Hypothalamus (tissue), 51 donors: ENCODE results near the gene OR2H1.

Experiments
- DNase-seq, 51 donors: peaks; one replicate each; lab custom pipeline; 2025; lab: John Stamatoyannopoulos, UW

Gene OR2H1

GRCh38 chr6:29479560-29479959 lies 22.6 kb downstream of the OR2H1 start:
- DNase-seq = no peak

DNA sequence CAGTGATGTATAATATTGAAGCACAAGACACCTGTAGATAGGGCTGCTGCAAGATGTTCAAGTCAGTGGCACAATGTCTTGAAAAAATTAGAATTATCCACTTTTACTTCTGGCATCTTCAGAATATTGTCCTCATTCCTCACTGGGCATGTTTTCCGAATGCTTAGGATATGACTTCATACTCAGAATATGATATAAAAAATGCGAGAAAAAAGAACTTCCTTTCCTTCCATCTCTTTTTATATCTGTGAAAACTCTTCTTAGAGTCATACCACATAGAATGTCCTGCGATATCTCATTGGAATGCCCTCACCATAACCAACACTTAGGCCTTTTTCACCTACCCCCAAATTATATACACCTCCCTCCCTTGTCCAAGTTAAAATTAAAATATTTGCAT lies 26.2 kb downstream of the OR2H1 start:
- no peak for DNase-seq

GRCh38 chr6:29483735-29484134 lies 26.8 kb downstream of the OR2H1 start:
- no peak for DNase-seq

GRCh38 chr6:29486577-29486976 lies 29.6 kb downstream of the OR2H1 start:
- no peak for DNase-seq

GRCh38 chr6:29487131-29487530 lies 30.2 kb downstream of the OR2H1 start:
- no peak for DNase-seq

- DNase-seq = no peak
These were observed 30.7 kb downstream of the OR2H1 start, which contains the start of gene MAS1L for GRCh38 chr6:29487660-29488059. Gene MAS1L, minus strand, starts transcription at chr6:29487956. Its CDS starts 54 bp downstream, at chr6:29487902.

DNA sequence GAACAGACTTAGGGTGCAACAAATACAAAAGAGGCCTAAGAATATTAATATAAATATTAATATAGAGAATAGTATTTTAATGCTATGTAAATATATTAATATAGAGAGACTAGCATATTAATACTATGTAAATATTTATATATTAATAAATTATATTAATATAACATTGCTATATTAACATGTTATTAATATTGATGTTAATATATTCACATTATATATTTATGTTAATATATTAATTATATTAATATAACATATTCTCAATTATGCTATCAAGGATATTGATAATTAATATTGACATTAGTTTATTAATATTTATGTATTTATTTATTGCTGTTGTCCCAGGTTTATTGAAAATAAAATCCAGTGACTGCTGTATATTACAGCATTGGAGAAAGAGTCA lies 31.9 kb downstream of the OR2H1 start:
- DNase-seq = no peak

DNA sequence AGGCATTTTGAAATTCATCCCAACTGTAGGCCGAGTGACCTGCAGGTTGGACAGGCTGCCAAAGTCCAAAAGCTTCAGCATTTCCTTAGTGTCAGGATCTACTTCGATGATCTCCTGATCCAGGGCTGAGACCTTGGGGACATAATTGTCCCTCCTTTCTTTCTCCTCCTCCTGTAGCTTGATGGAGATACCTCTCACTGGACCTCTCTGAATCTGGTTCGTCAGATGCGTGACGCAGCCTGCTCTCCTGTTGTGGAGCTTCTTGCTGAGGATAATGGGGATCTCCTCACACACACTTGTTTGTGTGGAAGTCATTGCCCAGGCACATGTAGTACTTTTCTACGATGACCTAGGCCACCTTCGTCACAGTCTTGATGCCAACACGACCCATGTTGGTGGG lies 32.3 kb downstream of the OR2H1 start:
- no peak for DNase-seq

- no peak for DNase-seq
These were observed 33.1 kb downstream of the OR2H1 start for GRCh38 chr6:29490055-29490454.

- DNase-seq = no peak
These were observed 33.6 kb downstream of the OR2H1 start for GRCh38 chr6:29490552-29490951.

DNA sequence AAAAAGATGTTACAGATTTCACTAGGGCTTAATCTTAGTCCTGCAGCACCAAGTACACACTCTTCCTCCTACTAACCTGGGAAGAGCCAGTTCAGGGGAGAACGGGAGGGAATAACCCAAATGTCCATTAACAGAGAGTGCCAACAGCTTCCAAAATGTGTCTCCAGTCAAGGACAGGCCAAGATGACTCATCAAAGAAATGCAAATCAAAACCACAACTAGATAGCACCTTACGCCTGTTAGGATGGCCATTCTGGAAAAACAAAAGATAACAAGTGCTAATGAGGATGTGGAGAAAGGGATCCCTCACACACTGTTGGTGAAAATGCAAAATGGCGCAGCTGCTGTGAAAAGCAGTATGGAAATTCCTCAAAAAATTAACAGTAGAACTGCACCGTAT lies 34.6 kb downstream of the OR2H1 start:
- DNase-seq = no peak

GRCh38 chr6:29493261-29493660 lies 36.3 kb downstream of the OR2H1 start:
- DNase-seq = no peak

- no peak for DNase-seq
These were observed 37.2 kb downstream of the OR2H1 start for GRCh38 chr6:29494131-29494530.

DNA sequence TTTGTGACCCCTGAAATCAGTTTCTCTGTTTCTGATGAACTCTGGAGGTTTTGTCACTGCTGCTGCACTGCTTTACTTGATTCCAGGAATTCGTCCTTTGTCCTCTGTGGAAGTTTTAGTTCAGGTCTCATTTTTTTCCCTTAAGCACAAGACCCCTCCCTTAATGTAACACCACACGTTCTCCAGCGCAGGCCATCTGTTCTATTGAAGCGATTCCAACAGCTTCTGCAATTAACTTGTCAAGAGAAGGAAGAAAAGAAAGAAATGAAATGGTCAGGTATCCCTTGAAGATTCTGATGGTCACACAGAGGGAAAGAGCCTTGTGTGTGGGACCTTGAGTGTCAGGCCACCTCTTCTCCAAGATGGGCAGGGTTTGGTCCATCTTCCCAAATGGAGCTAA lies 38.6 kb downstream of the OR2H1 start:
- DNase-seq = no peak

DNA sequence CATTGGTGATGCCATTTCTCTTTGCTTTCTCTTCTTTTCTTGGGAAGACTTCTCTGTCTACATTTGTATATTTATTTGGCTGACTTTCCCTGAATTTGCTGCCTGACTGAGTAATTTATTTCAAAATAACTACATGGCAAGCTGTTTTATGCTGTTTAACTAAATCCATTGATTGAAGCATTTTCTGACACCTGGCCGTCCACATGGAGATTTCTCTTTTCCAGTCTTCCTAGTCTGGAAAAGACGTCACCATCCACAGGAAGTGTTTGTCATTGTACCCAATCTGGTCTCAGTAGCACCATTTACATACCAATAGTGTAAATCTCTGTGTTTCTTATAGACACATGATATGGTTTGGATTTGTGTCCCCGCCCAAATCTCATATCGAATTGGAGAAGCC lies 40.0 kb downstream of the OR2H1 start:
- no peak for DNase-seq

DNA sequence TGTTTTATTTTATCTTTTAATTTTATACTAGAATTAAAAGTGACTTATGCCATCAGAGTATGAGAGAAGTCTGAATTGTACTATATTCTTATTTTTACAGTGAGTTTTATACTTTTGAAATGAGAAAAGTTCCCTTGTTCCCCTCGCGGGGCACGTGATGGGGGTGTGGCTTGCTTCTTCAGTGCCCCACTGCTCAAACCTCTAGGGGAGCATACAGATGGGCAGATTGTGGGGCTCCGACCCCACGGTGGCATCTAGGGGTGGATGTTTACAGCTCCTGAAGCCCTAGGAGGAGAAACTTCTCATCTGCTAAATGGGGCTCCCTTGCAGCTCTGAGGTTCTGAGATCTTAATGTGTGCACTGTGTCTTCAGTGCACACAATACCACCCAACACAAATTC lies 42.7 kb downstream of the OR2H1 start:
- no peak for DNase-seq

DNA sequence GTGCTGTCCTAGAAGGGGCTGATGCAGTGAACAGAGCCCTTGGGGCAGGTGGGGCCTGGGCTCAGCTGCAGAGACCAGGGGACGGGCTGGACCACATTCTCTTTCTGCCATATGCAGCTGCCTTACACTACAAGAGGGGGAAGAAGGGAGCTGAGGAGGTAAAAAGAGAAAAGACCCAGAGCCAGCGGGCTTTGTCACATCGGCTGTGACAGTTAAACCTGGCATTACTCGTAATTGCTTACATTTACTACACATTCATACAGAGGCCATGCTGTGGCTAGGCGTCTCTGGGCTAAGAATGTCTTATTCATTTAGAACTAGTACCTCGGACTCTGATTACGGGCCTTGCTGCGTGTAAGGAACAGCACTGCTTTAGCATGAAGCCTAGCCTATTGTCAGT lies 43.6 kb downstream of the OR2H1 start:
- DNase-seq = no peak

DNA sequence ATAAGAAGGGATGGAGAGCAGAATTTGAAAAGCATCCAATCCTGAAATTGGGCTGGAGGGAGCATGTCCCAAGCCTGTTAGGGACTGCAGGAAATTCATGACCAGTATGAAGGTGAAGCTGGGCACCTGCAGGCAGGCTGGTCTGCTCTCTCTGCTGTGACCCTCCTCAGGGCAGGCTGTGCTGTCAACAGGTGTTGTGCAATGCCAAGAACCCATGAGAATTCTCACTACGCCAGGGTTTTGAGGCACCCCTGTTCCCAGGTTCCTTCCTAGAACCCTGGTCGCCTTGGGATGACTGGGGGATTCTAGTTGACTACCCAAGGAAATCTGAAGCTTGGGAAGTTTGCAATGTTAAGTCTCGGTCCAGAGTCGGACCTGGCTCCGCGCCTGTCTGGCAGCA lies 44.2 kb downstream of the OR2H1 start:
- no peak for DNase-seq

GRCh38 chr6:29502181-29502580 lies 45.2 kb downstream of the OR2H1 start:
- DNase-seq = no peak

GRCh38 chr6:29502597-29502996 lies 45.6 kb downstream of the OR2H1 start:
- no peak for DNase-seq

GRCh38 chr6:29504961-29505360 lies 48.0 kb downstream of the OR2H1 start:
- no peak for DNase-seq

- no peak for DNase-seq
These were observed 48.9 kb downstream of the OR2H1 start for GRCh38 chr6:29505808-29506207.

- DNase-seq = no peak
These were observed 49.6 kb downstream of the OR2H1 start for GRCh38 chr6:29506446-29507067.
